GM18867 (cell line): ENCODE measurements around the gene METTL25.
"Not testable (repeated sequence)": the region's sequence is repeated elsewhere in the genome, so short reads cannot be mapped to it uniquely, and the experiment has no call there.

ENCODE experiments used
- ATAC-seq: cut with Tn5 transposase; IDR thresholded peaks from one replicate; pipeline ENCODE4 v1.9.1; 2021; ENCODE audit warnings: mild to moderate bottlenecking, moderate library complexity; ENCODE audit not compliant: unreplicated experiment

The METTL25 gene, protein sequence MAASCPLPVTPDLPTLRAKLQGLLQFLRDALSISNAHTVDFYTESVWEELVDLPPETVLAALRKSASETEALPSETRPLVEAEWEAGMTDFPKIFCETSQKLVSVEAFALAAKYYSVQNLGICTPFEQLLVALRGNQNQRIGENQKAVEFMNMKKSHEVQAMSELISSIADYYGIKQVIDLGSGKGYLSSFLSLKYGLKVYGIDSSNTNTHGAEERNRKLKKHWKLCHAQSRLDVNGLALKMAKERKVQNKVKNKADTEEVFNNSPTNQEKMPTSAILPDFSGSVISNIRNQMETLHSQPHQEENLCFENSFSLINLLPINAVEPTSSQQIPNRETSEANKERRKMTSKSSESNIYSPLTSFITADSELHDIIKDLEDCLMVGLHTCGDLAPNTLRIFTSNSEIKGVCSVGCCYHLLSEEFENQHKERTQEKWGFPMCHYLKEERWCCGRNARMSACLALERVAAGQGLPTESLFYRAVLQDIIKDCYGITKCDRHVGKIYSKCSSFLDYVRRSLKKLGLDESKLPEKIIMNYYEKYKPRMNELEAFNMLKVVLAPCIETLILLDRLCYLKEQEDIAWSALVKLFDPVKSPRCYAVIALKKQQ

DNA sequence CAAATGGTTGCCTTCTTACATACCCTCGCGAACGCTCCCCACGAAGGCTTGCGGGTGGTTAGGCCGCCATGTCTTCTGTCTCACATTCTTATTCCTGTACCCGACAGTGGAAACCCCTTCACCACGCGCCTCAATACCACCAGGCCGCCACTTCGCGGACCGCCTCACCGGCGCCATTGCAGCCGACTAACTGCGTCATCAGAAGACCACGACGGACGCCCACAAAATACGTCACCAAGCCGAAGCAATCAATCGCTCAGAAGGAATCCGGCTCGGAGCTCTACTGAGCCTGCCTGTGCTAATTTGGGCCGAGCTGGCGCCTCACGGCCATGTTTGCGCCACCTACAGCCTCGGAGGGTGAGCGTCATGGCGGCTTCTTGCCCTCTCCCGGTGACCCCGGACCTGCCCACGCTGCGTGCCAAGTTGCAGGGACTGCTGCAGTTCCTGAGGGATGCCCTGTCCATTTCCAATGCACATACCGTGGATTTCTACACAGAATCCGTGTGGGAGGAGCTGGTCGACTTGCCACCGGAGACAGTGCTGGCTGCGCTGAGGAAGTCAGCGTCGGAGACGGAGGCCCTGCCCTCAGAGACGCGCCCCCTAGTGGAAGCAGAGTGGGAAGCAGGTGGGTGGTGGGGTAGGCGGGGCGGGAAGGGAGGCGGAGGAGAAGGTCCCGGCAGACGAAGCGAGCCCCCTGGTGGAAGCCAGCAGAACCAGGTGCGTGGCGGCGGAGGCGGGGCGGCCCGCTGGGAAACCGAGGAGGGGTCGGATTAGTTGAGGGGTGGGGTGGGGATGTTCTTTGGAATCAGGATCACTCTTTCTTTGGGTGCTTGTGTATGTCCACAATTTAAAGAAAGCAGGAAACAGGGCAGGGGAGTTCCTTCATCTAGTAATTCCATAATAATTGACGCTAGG, at the start of gene METTL25, which contains the start of gene CCDC59:
METTL25 (plus strand) TSS at position 330 of the 915 bp plus-strand sequence; CDS start at position 367, 37 bp downstream.
CCDC59 (minus strand) TSS at position 188 of the 915 bp plus-strand sequence; CDS start at position 177, 11 bp downstream.
- peak; percentile 91 for ATAC-seq

DNA sequence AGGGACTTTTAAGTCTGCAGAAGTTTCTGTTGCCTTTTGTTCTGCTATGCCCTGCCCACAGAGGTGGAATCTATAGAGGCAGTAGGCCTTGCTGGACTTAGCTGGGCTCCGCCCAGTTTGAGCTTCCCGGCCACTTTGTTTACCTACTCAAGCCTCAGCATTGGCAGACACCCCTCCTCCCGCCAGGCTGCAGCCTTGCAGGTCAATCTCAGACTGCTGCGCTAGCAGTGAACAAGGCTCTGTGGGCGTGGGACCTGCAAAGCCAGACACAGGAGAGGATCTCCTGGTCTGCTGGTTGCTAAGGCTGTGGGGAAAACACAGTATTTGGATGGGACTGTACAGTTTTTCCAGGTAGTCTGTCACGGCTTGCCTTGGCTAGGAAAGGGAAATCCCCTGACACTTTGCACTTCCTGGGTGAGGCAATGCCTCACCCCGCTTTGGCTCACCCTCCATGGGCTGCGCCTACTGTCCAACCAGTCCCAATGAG, 43.9 kb upstream of the METTL25 start:
- no peak for ATAC-seq

DNA sequence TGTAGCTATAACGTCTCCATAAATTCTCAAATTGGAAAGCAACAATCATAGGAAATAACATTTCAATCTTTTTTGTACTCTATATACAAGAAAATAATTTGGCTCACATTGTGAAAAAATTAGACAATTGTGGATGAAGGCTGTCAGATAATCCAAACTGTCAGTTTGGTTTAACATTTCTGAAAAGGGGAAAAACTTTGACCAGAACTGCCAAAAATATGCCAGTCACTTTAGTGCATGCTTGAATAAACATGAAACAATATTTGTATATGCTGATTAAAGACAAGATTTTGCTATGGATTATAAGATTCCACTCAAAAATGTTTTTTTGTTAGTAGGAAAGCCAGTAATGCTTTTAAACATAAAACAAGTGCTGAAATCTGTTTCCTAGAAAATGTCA, 39.1 kb upstream of the METTL25 start:
- ATAC-seq, result no peak

DNA sequence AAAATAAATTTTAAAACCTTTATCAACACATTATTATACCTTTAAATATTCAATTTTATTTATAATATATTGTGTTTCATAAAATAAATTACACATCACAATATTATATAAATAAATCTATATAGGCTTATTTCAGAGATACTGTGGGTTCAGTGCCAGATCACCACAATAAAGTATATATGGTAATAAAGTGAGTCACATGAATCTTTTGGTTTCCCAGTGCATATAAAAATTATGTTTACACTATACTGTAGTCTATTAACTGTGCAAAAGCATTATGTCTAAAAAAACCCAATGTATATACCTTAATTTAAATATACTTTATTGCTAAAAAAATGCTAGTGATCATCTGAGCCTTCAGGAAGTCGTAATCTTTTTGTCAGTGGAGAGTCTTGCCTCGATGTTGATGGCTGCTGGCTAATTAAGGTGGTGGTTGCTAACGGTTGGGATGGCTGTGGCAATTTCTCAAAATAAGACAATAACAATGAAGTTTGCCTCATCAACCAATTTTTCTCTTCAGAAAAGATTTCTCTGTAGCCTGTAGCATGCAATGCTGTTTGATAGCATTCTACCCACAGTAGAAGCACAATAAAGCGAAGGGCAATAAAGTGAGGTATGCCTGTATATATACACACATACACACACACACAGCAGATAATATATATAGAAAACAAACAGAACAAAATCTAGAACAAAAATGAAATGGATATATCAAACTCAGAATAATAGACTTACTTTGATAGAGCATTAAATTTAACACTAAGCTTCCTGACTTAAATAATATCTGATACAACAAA, 32.6 kb upstream of the METTL25 start:
- ATAC-seq, result no peak

DNA sequence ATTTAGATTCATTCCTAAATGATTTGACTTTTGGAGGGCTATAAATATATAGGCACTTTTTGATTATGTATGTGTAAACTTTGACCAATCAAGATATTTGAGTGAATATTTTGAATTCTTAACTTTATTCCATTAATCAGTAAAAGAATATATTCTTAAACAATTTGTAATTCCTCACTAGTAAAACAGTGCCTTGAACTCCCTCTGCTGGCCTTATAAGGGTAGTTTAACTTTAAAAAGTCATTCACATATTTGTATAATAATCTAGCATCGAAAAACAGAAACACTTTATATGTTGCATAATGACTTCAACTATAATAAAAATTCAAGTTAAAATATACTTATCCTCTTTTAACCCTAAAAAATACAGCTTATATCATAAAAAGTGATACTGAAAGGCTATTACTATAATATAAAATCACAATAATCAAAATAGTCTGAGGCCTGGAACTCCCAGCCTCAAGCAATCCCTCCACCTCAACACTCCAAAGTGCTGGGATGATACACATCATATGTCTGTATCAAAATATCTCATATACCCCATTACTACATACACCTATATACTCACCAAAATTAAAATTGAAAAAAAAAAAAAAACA, 31.3 kb upstream of the METTL25 start:
- peak; percentile 65 for ATAC-seq

DNA sequence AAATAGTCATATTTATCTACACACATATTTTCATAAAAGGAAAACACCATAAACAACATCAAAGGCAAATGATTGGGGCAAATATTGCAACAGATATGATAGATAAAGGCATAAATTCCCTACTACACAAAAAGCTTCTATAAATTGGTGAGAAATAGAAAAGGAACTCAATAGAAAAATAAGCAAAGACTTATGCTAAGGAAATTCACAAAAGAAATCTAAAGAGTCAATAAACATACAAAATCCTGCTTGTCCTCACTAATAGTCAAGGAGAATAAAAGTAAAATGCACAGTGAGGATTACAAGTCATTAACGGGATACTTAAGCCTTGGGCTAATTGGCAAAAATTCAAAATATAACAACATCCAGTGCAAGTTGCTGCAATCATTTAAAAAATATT, 30.5 kb upstream of the METTL25 start:
- ATAC-seq, result no peak

DNA sequence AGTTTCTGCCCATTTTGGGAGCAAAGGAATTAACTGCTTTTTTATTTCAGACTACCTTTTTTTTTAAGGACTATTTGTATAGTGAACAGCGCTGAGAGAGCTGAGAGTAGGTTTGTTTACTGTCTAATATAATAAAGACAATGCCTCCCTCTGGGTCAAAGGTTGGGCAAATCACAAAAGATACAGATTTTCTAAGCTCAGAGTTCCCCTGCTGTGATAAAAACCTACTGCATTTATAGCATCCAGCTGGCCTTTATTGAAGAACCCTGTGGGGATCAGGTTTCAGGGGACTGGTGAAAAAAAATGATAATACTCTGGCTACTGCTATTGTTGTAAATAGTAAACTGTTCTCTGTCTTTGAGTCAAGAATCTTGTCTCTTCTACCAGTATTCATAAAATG, 28.8 kb upstream of the METTL25 start:
- ATAC-seq, result no peak

DNA sequence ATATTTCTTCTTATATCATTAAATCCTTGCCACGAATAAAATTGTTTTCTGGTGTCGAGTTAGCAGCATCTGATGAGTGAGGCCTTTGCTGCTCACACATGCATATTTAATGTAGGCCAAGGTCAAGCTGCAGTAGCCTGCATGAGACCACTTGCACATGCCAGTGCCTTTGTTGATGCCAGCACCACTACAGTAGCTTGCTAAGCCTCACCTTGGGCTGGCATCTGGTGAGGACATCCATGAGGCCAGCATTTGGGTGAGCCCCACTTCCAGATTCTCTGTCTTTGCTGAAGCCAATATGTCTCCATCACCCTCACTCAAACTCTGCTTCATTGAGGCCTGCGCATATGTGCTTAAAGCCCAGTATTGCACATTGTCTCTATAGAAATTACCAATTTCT, 8.2 kb upstream of the METTL25 start:
- no peak for ATAC-seq

DNA sequence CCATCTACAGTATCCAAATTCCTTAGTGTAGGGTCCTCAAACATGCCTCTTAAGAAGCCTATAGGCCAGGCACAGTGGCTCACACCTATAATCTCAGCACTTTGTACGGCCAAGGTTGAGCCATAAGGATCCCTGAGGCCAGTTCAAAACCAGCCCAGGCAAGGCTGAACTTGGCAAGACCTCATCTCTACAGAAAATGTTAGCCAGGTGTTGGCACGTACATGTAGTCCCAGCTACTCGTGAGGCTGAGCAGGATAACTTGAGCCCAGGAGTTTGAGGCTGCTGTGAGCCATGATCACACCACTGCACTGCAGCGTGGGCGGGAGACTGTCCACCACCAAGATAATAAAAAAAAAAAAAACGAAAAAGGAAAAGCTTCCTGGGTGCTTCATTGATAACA, 6.9 kb upstream of the METTL25 start:
- ATAC-seq, result no peak

DNA sequence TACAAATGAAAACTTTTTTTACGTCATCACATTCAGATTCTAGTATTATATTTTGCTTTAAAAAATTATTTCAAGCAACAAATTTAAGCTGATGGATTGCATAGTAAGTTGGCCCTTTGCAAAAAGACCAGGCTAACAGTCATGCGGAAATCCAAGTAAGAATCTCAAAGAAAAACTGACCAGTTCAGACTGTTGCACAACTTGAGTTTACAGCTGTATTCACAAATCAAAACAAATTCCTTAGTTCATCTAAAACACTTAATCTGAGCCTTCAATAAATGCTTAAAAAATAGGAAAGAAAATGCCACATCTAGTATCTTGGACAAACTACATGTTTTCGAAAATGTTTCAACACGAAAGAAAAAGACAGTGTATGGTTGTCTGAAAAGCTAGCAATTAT, 989 bp upstream of the METTL25 start:
- ATAC-seq, result no peak

DNA sequence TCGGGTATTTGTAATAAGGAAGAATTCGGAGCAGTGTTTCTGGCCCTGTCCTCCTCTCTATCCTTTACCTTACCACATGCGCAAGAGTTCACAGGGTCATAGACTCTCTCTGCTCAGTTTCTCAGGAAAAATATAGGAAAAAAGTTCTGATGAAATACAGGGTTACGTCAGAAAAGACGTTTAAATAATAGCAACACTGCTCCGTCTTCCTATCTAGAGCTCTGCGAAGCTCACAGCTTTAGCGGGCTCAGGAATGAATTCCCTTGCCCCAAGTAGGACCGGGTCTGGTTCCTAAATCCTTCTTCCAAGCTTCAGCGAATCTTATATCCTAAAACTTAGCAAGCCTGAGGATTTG, 507 bp upstream of the METTL25 start:
- no peak for ATAC-seq

DNA sequence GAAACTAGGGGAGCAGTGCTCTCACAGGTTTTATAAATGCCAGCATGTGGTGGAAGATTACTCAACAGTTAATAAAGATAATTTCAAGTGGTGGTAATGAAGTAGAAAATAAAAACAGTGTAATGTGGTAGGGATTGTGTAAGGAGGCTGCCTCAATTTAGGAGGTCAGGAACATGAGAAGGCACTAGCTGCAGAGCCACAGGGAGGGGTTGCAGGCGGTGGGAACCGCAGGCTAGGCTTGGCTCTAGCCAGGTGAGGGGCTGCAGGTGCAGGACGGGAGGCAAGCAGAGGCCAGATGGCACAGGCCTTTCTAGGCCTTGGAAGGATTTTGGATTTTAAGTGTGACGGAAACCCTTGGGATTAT, 768 bp downstream of the METTL25 start:
- peak; percentile 10 for ATAC-seq

DNA sequence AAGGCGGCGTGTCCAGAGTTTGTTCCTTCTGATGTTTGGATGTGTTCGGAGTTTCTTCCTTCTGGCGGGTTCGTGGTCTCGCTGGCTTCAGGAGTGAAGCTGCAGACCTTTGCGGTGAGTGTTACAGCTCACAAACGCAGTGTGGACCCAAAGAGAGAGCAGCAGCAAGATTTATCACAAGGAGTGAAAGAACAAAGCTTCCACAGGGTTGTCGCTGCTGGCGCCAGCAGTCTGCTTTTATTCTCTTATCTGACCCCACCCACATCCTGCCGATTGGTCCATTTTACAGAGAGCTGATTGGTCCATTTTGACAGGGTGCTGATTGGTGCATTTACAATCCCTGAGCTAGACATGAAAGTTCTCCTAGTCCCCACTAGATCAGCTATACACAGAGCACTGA, 2.5 kb downstream of the METTL25 start:
- ATAC-seq, result not testable (repeated sequence)

DNA sequence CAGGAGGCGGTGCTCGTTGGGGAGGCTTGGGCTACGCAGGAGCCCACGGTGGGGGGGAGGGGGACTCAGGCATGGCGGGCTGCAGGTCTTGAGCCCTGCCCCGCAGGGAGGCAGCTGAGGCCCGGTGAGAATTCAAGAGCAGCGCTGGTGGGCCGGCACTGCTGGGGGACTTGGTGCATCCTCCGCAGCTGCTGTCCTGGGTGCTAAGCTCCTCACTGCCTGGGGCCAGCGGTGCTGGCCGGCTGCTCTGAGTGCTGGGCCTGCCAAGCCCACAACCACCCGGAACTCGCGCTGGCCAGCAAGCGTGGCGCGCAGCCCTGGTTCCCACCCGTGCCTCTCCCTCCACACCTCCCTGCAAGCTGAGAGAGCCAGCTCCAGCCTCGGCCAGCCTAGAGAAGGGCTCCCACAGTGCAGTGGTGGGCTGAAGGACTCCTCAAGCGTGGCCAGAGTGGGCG, 3.2 kb downstream of the METTL25 start:
- ATAC-seq, result no peak

DNA sequence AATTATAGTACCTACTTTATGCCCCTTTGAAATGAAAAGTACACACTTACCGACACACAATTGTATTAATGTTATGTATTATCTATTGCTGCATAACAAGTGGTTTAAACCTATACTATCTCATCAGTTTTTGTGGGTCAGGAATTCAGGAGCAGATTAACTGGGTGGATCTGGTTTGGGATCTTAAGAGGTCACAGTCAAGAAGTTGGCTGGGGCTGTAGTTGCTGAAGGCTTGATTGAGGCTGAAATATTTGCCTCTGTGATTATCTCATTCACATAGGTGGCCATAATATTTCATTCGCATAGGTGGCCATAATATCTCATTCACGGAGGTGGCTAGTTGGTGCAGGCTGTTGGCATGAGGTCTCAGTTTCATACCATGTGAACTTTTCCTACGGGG, 5.7 kb downstream of the METTL25 start:
- no peak for ATAC-seq

DNA sequence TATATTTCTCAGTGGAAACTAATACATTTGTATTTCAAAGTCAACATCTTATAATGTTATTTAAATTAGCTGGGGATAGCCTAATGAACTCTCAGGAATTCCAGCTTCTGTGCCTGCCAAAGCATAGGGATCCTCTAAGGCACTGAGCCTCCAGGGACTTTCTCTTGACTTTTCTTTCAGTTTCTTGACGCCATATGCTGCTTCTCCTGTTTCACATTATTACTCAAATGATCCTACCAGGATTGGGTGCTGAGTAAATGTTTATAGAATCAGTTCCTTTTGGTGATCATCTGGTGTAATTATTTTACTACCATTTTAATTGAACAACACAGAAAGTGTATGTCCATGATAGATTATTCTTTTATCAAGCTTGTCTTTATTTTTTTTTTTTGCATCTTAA, 7.9 kb downstream of the METTL25 start:
- ATAC-seq, result no peak

DNA sequence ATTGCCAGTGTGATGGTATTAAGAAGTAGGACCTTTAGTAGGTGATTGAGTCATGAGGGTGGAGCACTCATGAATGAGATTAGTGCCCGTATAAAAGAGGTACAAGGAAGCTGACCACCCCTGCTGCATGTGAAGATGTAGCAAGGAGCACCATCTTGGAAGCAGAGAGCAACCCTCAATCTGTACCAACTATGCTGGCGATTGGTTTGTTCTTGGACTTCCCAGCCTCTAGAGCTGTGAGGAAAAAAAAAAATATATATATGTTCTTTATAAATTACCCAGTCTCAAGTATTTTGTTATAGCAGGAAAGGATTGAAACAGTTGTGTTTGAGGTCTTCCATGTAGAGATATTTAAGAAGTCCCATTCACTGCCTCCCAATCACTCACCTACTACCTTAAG, 16.9 kb downstream of the METTL25 start:
- ATAC-seq, result no peak

DNA sequence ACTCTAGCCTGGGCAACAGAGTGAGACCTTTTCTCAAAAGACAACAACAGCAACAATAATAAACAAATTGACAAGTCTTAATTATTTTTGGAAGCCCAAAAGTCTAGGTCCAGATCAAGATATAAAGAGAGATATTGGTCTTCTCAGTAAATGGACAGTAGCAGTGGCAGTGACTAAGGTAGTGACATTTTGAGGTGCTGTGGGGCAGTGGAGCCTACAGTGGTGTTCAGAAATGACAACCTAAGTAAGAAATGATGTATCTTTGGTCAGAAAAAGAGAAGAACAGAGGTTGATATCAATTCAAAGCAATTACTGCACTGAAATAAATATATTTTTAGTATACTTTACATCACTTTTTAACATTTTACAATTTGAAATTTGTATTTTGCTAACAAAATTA, 20.7 kb downstream of the METTL25 start:
- no peak for ATAC-seq

DNA sequence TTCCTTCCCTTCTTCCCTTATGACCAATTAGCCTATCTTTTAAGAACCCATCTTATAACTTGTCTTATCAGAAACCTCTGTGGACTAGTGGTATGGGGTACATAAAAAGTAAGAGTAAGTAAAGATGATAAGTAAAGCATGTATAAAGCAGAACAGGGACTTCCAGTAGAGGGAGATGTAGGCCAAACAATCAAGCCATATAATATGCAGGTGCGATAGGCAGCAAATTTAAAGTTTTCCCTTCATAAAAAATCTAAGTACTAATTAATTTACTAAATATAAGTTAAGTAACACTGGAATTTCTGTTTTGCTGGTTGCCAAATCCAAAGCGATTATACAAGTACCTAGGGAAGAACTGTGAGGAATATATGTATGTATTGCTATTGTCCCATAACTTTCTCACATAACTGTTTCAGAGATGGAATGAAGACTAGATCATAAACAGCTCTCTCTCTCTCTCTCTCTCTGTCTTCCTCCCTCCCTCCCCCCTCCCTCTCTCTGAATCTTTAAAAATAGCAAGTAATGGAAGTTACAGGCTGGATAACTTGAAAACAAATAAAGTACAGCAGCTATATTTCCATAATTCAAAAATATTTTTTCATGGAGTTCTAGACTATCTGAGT, 25.7 kb downstream of the METTL25 start:
- ATAC-seq, result peak; percentile 61

DNA sequence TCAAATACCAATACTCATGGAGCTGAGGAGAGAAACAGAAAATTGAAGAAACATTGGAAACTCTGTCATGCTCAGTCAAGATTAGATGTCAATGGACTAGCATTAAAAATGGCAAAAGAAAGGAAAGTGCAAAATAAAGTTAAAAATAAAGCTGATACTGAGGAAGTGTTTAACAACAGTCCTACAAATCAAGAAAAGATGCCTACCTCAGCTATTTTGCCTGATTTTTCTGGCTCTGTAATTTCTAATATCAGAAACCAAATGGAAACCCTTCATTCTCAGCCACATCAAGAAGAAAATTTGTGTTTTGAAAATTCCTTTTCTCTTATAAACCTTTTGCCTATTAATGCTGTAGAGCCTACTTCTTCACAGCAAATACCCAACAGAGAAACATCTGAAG, 40.5 kb downstream of the METTL25 start:
- ATAC-seq, result no peak
